ENCODE data around the gene ZDHHC16.
"Not testable (repeated sequence)": the region's sequence is repeated elsewhere in the genome, so short reads cannot be mapped to it uniquely, and the experiment has no call there.

ZDHHC16 gene

DNA sequence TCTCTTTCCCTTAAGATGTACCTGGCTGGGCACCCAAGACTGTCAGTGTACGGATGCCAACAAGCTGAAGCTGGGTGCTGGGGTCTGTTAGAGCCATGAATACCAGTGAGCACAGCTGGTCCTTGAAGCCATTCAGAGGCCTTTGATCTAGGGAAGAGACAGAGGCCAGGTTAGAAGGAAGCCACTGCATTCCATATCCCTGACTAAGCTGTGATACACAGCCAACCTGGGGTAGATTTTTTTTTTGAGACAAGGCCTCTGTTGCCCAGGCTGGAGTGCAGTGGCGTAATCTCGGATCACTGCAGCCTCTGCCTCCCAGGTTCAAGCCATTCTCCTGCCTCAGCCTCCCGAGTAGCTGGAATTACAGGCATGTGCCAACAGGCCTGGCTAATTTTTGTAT is 20.8 kb downstream of the ZDHHC16 start:
- TF ChIP-seq, protein P1, sequence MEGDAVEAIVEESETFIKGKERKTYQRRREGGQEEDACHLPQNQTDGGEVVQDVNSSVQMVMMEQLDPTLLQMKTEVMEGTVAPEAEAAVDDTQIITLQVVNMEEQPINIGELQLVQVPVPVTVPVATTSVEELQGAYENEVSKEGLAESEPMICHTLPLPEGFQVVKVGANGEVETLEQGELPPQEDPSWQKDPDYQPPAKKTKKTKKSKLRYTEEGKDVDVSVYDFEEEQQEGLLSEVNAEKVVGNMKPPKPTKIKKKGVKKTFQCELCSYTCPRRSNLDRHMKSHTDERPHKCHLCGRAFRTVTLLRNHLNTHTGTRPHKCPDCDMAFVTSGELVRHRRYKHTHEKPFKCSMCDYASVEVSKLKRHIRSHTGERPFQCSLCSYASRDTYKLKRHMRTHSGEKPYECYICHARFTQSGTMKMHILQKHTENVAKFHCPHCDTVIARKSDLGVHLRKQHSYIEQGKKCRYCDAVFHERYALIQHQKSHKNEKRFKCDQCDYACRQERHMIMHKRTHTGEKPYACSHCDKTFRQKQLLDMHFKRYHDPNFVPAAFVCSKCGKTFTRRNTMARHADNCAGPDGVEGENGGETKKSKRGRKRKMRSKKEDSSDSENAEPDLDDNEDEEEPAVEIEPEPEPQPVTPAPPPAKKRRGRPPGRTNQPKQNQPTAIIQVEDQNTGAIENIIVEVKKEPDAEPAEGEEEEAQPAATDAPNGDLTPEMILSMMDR (conservative IDR thresholded peaks at IDR 0.05) = no peak
- H3K27ac ChIP-seq = no peak overlapping the region

DNA sequence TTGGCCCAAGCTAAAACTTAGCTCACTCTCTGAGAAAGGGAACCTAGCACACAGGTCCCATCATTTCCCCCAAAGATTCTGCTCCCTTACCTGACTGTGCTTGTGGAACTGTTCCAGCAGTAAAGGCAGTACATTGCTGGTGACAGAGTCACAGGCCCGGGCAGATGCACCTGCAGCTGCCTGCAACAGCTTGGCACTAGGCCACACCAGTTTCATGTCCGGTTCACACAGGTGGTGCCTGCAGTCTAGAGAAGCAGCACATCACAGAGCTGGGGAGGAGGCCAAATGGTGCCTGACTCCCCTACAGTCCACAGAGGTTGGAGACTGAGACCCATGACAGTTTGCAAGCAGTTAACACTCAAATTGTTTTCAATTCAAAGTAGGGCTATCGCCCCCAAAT is 22.2 kb downstream of the ZDHHC16 start:
- no peak overlapping the region for H3K27ac ChIP-seq
- TF ChIP-seq, protein P1 (conservative IDR thresholded peaks at IDR 0.05) = no peak

DNA sequence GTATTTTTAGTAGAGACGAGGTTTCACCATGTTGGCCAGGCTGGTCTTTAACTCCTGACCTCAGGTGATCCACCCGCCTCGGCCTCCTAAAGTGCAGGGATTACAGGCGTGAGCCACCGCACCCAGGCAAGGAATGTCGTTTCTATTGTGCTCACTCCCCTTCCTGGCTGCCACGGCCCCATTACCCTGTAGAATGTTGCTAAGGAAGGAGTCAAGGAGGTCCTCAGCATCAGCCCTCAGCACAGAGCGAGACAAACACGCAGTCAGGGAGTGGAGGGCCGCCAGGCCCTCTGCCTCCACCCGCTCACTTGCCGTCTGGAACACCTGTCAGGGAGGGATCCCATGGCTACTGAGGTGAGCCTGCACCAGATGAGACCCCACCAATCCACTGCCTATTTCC is 22.8 kb downstream of the ZDHHC16 start:
- not testable (repeated sequence) for H3K27ac ChIP-seq

DNA sequence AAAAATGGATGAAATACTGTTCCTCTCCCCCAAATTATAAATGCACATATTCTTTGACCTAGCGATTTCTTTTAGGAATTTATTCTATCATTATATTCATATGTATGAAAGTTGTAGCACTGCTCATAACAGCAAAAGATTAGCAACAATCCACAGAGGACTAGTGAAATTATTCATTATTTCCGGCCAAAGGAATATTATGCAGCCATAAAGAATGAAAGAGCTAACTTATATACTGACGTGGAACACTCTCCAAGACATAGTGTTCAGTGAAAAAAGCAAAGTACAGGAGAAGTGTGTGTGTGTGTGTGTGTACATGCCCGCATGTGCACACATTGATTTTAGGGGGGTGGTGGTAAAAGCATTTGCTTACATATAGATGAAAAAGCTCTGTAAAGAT is 28.9 kb downstream of the ZDHHC16 start:
- TF ChIP-seq, protein P1 (conservative IDR thresholded peaks at IDR 0.05) = no peak
- H3K27ac ChIP-seq = no peak overlapping the region

DNA sequence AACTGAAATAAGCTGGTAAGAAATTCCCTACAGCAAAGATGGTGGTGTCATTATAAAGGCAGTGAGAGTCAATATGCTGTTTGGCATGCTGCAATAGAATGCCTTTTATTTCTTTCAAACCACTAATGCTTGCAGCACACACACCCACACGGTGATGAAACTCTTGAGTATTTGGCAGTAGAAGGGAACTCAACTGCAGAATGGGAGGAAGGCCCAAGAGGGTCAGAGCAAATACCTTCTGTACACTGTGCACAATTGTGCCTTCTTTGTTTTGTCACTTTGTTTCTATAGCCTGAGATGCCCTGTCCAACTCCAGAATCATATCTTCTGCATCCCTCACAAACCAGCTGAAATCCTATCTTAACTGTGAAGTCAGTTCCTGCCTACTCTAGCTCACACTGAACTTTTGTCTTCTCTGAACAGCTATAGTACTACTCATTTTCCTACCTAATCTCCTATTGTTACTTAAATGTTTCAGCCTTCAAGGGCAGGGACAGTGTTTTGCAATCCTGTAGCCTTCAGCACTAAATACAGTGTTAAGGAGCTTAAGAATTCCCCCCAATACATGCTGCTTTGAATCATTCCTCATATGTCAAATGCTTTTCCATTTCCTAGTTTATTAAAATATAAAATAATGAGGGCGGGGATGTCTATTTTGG is 30.1 kb downstream of the ZDHHC16 start:
- no peak overlapping the region for H3K27ac ChIP-seq
- TF ChIP-seq, protein P1 (conservative IDR thresholded peaks at IDR 0.05) = no peak

DNA sequence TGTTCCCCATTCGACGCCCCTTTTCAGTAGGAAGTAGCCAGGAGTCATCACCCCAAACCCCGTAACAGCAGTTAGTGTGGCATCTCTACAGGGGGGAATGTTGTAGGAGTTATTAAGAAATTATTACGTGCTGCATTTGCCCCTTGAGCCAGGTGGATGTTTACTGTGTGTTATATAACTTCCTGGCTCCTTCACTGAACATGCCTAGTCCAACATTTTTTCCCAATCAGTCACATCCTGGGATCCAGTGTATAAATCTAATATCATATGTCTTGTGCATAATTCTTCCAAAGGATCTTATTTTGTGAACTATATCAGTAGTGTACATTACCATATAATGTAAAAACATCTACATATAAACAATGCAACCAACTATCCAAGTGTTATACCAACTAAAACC is 33.4 kb downstream of the ZDHHC16 start:
- H3K27ac ChIP-seq = not testable (repeated sequence)

DNA sequence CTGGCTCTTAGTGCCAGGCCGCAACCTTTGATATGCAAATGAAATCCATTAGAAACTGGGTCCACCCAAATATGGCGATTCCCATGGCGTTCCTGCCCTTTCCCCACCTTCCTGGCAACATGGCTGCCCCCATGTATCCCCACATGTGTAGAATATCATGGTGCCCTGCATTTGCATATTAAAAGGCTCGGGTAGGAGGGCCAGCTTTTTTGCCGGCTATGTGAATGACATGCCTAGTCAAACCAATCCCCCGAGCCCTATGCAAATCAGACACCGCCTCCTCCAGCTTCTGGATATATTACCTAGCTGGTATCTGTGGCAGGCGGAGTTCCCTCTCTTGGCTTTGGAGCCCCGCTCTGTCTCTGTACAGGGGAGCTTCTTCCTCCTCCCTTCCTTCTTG is 34.0 kb downstream of the ZDHHC16 start:
- TF ChIP-seq, protein P1 (conservative IDR thresholded peaks at IDR 0.05) = no peak

DNA sequence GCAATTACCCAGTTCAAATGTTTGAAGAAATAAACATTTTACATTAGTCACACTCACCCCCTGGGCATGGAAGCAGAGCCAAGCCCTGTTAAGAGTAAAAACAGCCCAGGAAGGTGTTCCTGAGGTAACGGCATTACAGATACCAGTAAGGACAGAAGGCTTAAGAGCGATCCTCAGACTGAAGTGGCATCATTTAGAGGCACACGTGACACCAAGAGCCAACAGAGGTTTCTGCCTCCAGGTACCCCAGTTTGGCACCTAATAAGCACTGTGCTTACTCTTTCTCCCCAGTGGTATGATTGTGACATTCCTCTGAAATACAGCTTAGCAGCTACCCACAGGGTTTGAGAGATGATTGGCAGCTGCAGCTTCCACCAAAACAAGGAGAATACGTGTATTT is 35.1 kb downstream of the ZDHHC16 start:
- TF ChIP-seq, protein P1 (conservative IDR thresholded peaks at IDR 0.05) = no peak
- H3K27ac ChIP-seq = no peak overlapping the region

More for the DNA sequence above, 34.0 kb downstream of the ZDHHC16 start:
- H3K27ac ChIP-seq = no peak overlapping the region

DNA sequence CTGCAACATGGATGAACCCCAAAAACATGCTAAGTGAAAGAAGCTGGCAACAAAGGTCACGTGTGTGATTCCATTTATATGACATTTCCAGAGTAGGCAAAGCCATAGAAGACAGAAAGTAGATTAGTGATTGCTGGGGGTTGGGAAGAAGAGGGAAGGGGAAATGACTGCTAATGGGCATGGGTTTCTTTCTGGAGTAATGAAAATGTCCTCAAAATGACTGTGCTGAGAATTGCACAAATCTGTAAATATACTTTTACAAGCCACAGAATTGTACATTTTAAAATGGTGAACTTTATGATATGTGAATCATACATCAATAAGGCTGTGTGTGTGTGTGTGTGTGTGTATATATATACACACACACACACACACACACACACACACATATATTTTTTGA is 36.4 kb downstream of the ZDHHC16 start:
- TF ChIP-seq, protein P1 (conservative IDR thresholded peaks at IDR 0.05) = no peak
- no peak overlapping the region for H3K27ac ChIP-seq
